ENCODE measurements around the gene BACH2. TPM values are rescaled to one million over a fixed set of nuclear protein-coding genes. Genes with fewer than 3 reads are reported as not detected.
"Not testable (repeated sequence)": the region's sequence is repeated elsewhere in the genome, so short reads cannot be mapped to it uniquely, and the experiment has no call there.

The BACH2 gene
- total RNA-seq, 1 donor from 2014 or later: 2.8 TPM

GRCh38 chr6:90127595-90127994 lies 169.0 kb downstream of the BACH2 start:
- no peak for DNase-seq (ENCODE audit: low read depth in 2 of 2)

GRCh38 chr6:90126839-90127238 lies 169.8 kb downstream of the BACH2 start:
- DNase-seq (ENCODE audit: low read depth in 2 of 2): no peak

GRCh38 chr6:90126181-90126580 lies 170.5 kb downstream of the BACH2 start:
- DNase-seq (ENCODE audit: low read depth in 2 of 2): no peak

- DNase-seq (ENCODE audit: low read depth in 2 of 2): no peak
Measured at GRCh38 chr6:90124874-90125510, 171.7 kb downstream of the BACH2 start.

GRCh38 chr6:90123831-90124230 lies 172.8 kb downstream of the BACH2 start:
- no peak for DNase-seq (ENCODE audit: low read depth in 2 of 2)

- DNase-seq (ENCODE audit: low read depth in 2 of 2): no peak
Measured at GRCh38 chr6:90121982-90122381, 174.7 kb downstream of the BACH2 start.

- DNase-seq (ENCODE audit: low read depth in 2 of 2): no peak
Measured at GRCh38 chr6:90120327-90120726, 176.3 kb downstream of the BACH2 start.

- DNase-seq (ENCODE audit: low read depth in 2 of 2): no peak
Measured at GRCh38 chr6:90119618-90120017, 177.0 kb downstream of the BACH2 start.

GRCh38 chr6:90118581-90118980 lies 178.1 kb downstream of the BACH2 start:
- no peak for DNase-seq (ENCODE audit: low read depth in 2 of 2)

GRCh38 chr6:90118069-90118468 lies 178.6 kb downstream of the BACH2 start:
- no peak for DNase-seq (ENCODE audit: low read depth in 2 of 2)

GRCh38 chr6:90116126-90116525 lies 180.5 kb downstream of the BACH2 start:
- not testable (repeated sequence) for DNase-seq (ENCODE audit: low read depth in 2 of 2)

GRCh38 chr6:90113389-90113788 lies 183.3 kb downstream of the BACH2 start:
- no peak for DNase-seq (ENCODE audit: low read depth in 2 of 2)

GRCh38 chr6:90111387-90111786 lies 185.3 kb downstream of the BACH2 start:
- DNase-seq (ENCODE audit: low read depth in 2 of 2): no peak

GRCh38 chr6:90110971-90111370 lies 185.7 kb downstream of the BACH2 start:
- DNase-seq (ENCODE audit: low read depth in 2 of 2): no peak

- no peak for DNase-seq (ENCODE audit: low read depth in 2 of 2)
Measured at GRCh38 chr6:90109141-90109540, 187.5 kb downstream of the BACH2 start.

GRCh38 chr6:90107771-90108282 lies 188.8 kb downstream of the BACH2 start:
- DNase-seq (ENCODE audit: low read depth in 2 of 2): no peak

- DNase-seq (ENCODE audit: low read depth in 2 of 2): no peak
Measured at GRCh38 chr6:90107371-90107770, 189.3 kb downstream of the BACH2 start.

- no peak for DNase-seq (ENCODE audit: low read depth in 2 of 2)
Measured at GRCh38 chr6:90106449-90106848, 190.2 kb downstream of the BACH2 start.

- no peak for DNase-seq (ENCODE audit: low read depth in 2 of 2)
Measured at GRCh38 chr6:90105506-90106170, 191.0 kb downstream of the BACH2 start.

- no peak for DNase-seq (ENCODE audit: low read depth in 2 of 2)
Measured at GRCh38 chr6:90103056-90103800, 193.4 kb downstream of the BACH2 start.

GRCh38 chr6:90101403-90101802 lies 195.2 kb downstream of the BACH2 start:
- DNase-seq (ENCODE audit: low read depth in 2 of 2): no peak

GRCh38 chr6:90100059-90100665 lies 196.5 kb downstream of the BACH2 start:
- DNase-seq (ENCODE audit: low read depth in 2 of 2): peak in 1 of 2 donors; percentile 34

All from lung microvascular endothelial cell (primary cell).